GM10847 (cell line): ENCODE data around the gene USP17L25.
"Not testable (repeated sequence)": the region's sequence is repeated elsewhere in the genome, so short reads cannot be mapped to it uniquely, and the experiment has no call there.

Source experiments
- POLR2A ChIP-seq: IDR thresholded peaks from 2 replicates; pipeline ENCODE4 v1.6.1; 2011; ENCODE audit not compliant: insufficient read length; ENCODE audit errors: extremely low read depth

The USP17L25 gene

GRCh38 chr4:9329611-9330010 is at the start of gene USP17L25:
USP17L25 (plus strand) TSS chr4:9329911; CDS start chr4:9329911, 0 bp downstream.
- TF ChIP-seq POLR2A = not testable (repeated sequence)

DNA sequence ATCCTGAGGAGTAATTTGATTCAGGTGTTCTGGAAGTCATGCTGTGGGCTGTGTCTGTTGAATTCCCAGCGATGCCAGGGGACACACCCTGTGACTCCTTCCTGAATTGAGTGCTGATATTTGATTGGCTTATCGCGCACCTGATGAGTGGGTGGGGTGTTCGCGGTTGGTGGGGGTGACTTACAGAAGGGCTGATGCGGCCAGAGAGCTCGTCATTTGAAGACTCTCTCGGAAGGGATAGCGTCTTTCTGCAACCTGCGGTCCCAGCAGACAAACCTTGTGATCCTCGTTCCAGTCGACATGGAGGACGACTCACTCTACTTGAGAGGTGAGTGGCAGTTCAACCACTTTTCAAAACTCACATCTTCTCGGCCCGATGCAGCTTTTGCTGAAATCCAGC is 4.8 kb upstream of the USP17L25 start, which contains the start of gene USP17L24:
Gene USP17L24 (plus strand): TSS at position 301 of the 400 bp plus-strand sequence. CDS start 0 bp downstream, at position 301.
- not testable (repeated sequence) for TF ChIP-seq POLR2A

GRCh38 chr4:9334358-9334757 is 4.6 kb downstream of the USP17L25 start, which contains the start of gene USP17L26:
USP17L26 (plus strand) TSS chr4:9334658; CDS start chr4:9334658, 0 bp downstream.
- not testable (repeated sequence) for TF ChIP-seq POLR2A

- TF ChIP-seq POLR2A = not testable (repeated sequence)
These were observed 9.4 kb downstream of the USP17L25 start, which contains the start of gene USP17L5 for GRCh38 chr4:9339103-9339502. USP17L5 (plus strand) TSS chr4:9339403; CDS start chr4:9339403, 0 bp downstream.

GRCh38 chr4:9343848-9344247 is 14.1 kb downstream of the USP17L25 start, which contains the start of gene USP17L27:
USP17L27 (plus strand) TSS chr4:9344148; CDS start chr4:9344148, 0 bp downstream.
- not testable (repeated sequence) for TF ChIP-seq POLR2A

DNA sequence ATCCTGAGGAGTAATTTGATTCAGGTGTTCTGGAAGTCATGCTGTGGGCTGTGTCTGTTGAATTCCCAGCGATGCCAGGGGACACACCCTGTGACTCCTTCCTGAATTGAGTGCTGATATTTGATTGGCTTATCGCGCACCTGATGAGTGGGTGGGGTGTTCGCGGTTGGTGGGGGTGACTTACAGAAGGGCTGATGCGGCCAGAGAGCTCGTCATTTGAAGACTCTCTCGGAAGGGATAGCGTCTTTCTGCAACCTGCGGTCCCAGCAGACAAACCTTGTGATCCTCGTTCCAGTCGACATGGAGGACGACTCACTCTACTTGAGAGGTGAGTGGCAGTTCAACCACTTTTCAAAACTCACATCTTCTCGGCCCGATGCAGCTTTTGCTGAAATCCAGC is 18.9 kb downstream of the USP17L25 start, which contains the start of gene USP17L28:
Gene USP17L28 (plus strand): TSS at position 301 of the 400 bp plus-strand sequence. CDS start 0 bp downstream, at position 301.
- not testable (repeated sequence) for TF ChIP-seq POLR2A

GRCh38 chr4:9353338-9353737 is 23.6 kb downstream of the USP17L25 start, which contains the start of gene USP17L29:
USP17L29 (plus strand) TSS chr4:9353638; CDS start chr4:9353638, 0 bp downstream.
- TF ChIP-seq POLR2A = not testable (repeated sequence)

- TF ChIP-seq POLR2A = not testable (repeated sequence)
These were observed 33.1 kb downstream of the USP17L25 start, which contains the start of gene USP17L30 for GRCh38 chr4:9362829-9363228. USP17L30 (plus strand) TSS chr4:9363129; CDS start chr4:9363129, 0 bp downstream.
